ENCODE results near the gene ZFAND5.

The ZFAND5 gene

DNA sequence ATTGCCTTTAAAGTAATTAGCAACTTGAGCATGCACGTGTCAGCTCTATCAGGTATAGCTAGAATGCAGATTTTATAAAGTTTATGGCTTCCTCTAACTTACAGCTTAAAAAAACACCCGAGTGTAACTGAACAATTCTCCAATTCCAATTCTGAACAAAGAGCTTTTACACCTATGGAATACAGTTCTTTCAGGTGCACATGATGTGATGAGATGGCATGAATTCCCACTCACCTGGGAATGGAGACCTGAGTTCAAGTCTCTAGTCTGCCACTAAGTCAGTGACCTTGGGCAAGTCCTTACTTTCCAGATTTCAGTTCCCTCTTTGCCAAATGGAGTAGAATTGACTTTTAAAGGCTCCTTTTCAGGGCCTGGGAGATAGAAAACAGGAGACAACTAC is 1.8 kb downstream of the ZFAND5 start:
- DNase-seq (ENCODE audit: low spot score) = peak; percentile 58

DNA sequence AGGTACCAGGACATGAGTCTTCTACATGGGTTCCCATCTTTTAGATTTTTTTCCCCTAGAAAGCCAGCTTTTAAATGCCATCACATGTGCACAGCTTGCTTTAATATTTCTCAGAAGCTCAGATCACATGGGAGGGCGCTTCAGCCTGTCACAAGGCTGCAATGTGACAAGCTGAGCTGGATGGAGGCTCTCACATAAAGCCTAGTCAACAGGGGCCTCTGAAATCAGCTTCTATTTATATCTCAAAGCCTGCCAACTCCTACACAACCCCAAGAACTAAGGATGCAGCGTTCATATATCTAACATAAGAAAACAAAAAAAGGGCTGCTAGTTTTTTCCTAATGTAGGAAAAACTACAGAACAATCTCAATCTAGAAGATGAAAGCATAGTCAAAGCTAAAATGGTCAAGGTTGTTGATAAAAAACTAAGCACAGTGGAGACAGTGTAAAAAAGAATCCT is 2.3 kb downstream of the ZFAND5 start:
- peak; percentile 98 for DNase-seq (ENCODE audit: low spot score)

DNA sequence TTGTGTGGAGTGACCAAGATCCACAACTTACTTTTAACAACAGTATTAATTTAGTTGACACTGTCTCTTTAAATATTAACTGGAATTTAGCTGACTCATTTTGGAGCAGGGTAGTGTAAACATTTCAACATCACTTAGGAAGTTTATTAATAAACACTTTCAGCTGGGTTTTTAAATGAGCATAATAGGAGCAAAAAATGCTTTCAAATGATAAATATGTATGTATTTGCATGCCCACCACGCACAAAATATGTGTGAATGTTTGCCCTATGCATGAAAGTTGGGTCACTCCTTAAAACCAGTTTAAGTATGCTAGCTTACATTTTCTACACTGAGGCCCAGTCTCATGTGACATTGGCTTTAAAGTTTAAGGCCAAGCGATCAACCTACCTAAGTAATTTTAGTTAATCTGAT is 2.9 kb downstream of the ZFAND5 start:
- peak; percentile 65 for DNase-seq (ENCODE audit: low spot score)

DNA sequence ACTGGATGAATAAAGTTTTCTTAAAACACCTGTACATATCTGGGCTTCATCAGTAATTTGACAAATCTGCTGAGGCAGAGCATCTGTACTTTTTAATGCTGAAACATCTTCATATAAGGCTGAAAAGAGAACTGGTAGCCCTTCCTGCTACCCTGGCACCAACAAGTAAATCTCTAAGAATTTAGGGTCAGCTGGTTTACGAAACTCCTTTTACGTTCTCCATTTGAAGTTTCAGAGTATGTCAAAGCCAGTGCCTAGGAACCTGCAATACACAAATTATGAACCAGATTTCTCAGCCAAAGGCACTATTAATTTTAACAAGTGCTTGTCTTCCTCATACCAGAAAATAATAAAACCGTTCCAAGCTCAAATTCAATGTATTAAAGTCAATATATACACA is 3.8 kb downstream of the ZFAND5 start:
- peak; percentile 42 for DNase-seq (ENCODE audit: low spot score)

DNA sequence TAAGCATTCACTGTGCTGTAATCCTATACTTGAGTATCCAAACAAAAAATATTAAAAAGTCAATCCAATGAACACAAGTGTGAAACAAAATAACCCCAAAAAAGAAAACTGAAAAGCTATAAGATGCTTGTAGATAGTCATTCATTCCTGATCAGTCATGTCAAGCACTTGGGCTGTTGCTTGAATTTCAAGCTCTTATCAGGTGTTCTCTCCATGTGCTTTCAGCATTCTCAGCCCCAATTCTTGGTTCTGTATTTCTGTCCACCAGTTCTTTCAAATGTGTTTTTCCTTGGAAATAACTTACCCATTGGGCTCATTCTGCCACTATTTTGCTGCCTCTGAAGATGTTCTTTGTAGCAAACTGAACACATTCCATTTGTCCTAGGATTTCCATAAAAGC is 4.7 kb downstream of the ZFAND5 start:
- peak; percentile 22 for DNase-seq (ENCODE audit: low spot score)

DNA sequence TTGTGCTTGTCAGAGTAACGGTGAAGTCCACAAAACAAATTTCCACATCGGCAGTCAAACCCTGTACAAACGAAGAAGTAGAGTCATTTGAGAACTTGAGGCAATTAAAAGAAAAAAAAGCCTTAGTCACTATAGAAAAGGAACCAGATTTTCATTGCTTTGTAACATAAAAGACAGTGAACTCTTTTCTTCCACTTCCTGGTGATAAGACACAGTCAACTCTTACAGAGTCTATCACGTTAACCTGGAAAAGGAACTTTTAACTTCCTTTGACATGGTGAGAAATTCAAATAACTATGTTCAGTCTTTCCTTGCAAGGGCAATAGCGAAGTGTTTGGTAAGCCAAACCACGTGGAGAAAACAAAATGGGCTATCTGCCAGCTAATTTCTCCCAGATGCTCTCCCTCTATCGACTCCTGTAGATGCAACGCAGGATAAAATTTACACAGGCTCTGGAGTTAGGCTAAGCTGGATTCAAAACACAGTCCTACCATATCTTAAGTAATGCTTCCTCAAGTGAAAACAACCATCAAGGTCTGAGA is 8.9 kb downstream of the ZFAND5 start:
- DNase-seq (ENCODE audit: low spot score) = peak; percentile 63

DNA sequence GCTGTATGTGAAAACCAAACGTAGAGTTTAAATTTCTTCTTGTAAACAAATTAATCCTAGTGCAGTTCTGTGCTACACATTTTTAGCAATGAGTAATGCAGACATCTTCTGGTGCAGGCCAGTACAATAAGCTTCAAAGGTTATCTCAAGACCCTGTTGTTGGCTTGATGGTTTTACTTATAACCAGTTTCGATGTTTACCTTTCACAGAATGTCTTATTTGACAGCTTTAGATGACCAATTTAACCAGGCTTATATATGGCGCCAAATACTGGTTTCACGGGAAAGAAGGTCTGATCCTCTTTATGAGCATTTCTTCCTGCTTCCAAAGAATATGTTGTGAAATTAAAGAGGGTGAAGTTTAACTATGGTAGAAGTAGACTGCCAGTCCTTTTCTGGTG is 9.9 kb downstream of the ZFAND5 start:
- DNase-seq (ENCODE audit: low spot score) = peak; percentile 47

DNA sequence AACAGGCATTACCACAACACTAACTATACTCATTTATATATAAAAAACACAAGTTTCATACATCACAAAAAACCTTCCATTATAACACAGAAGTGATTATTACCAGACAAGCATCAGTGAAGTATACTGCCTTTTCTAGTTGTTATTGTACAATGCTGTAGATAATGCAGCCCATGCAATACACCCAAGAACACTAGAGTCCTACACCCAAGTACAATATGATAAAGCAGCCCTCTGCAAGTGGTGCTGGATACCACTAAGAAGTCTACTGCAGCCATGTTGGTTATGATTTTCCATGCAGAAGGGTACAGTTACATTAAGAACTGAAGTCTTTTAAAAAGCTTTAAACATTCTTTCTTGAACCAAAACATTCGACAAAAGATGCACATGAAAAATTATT is 10.3 kb downstream of the ZFAND5 start:
- peak; percentile 35 for DNase-seq (ENCODE audit: low spot score)

DNA sequence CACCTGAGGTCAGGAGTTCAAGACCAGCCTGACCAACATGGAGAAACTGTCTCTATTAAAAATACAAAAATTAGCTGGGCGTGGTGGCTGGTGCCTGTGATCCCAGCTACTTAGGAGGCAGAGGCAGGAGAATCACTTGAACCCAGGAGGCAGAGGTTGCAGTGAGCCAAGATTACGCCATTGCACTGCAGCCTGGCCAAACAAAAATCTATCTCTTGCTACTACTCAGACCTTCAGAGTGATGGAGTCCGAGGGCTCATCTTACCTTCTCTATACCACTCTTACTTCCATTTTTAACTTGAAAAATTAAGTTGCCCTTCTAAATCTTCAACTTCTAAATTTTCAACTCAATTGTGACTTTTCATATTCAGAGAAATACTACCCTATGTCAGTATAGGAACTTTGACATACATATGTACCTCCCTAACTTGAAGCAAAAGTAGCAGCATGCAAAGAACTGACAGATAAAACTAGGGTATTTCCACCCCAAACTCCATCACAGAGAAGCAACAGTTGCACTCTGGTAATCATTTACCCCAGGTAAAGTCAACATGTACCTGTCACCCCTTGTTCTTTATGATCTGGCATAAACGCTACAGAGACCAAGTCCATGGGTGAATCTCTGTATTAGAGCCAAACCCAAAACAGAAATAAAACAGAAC is 11.4 kb downstream of the ZFAND5 start:
- no peak for DNase-seq (ENCODE audit: low spot score)

DNA sequence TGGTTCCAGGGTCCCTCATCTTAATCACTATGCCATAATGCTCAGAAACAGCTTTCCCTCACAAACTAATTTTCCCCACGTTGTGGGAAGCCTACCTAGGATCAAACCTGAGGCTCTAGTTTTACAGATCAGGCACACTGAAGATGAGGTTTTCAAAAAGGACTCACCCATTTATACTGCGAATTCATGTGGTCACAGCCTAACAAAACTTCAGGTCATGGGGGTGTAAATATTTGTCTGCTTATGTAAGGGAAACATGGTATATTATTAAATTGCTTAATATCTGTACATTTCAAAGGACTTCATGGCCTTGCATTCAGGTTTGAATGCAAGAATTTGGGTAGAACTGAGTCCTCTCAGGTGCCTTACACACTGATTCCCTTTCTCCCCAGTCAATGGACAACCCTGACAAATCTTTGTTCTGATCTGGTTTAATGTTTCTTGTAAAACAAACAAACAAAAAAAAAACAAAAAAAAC is 12.1 kb downstream of the ZFAND5 start:
- no peak for DNase-seq (ENCODE audit: low spot score)

DNA sequence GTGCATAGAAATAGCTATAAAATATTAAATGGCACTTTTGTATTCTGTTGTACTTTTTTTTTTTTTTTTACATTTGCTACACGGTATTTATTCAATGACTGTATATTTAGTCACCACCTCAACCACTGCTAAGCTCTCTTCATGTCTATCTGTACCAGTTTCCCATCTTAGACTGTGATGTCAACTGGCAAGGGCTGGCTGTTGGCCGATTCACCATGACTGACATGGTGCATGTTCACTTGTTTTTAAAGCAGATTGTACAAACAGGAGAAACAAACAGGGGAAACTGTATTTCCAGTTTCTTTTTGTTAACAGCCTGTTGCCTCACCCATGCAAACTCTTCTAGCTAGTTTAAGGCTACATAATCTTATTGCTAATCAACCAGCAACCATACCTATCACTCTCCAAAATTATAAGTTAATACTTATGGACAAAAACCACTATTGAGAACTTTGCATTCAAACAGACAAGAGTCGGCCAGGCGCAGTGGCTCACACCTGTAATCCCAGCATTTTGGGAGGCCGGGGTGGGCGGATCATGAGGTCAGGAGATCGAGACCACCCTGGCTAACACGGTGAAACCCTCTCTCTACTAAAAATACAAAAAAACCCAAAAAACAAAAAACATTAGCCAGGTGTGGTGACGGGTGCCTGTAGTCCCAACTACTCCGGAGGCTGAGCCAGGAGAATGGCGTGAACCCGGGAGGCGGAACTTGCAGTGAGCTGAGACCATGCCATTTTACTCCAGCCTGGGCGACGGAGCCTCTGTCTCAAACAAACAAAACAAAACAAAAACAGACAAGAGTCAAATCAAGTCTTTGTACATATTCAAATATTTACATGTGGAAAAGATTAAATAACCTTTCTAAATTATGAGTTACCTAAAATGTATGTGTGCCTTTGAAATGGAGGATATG is 13.2 kb downstream of the ZFAND5 start:
- DNase-seq (ENCODE audit: low spot score) = no peak

DNA sequence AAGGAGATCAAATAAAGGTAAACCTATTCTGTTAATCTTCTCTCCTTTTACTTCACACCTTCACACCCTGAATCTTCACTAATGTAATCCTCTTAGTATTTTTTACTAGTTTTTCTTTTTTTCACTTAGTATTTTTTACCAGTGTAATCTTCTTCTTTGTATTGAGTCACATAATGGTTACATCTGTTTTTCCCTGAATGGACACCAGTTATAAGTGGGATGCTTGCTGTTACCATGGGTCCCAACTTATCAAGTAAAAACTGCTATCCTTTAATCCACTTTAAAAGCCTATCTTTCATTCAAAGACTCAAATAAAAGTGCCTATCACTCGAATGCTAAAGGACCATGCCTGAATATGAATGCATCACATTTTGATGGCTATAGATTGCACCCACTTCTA is 15.1 kb downstream of the ZFAND5 start:
- no peak for DNase-seq (ENCODE audit: low spot score)

DNA sequence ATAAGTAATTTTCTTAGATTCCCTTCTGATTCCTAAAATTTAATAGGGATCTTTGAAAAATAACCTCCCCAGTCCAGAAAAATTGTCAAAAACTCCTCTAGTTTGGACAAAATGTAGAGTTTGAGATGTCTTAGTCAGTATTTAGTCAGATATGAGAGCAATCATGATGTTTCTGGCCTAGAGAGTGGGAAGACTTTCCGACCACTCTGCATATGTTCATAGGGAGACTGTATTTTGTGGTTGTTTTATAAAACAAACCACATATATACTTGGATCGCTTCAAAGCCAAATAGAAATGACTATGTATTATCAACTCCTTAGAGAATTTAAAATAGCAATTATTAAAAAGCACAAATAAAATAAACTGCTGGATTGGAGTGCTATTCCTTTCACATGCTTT is 15.8 kb downstream of the ZFAND5 start:
- DNase-seq (ENCODE audit: low spot score) = no peak

DNA sequence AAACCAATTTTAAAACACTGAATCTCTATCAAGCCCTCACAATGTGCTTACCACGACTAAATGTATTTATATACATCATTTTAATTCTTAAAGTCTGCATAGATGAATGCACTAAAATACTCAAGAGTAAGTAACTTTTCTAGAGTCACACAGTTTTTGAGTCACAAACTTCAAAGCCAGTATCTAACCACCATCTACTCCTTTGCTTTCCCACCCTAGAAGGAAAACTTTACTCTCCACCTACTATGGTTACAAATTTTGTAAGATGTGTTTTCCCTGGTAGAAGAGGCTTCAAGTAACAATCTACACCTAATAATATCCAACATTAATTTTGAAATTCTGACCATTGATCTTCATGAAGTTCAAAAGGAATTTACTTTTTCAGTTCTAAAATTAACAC is 18.7 kb downstream of the ZFAND5 start:
- DNase-seq (ENCODE audit: low spot score) = no peak

DNA sequence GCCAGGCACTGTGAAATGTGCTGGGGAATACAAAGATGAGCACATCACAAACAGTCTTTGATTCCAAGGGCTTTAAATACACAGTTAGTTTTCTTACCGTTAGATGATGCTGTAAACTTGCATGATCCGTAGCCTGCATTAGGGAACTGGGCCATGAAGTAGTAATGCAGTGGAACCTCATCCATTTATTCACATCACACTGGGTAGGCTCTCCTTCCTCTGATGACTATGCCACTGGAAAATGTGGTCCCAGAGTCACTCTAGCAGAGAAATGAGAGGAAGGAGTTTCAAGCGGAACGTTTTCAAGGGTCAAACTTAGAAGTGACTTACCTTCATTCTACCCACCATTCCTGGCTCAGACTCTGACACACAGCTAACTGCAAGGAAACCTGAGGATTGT is 26.4 kb downstream of the ZFAND5 start:
- DNase-seq (ENCODE audit: low spot score) = no peak

DNA sequence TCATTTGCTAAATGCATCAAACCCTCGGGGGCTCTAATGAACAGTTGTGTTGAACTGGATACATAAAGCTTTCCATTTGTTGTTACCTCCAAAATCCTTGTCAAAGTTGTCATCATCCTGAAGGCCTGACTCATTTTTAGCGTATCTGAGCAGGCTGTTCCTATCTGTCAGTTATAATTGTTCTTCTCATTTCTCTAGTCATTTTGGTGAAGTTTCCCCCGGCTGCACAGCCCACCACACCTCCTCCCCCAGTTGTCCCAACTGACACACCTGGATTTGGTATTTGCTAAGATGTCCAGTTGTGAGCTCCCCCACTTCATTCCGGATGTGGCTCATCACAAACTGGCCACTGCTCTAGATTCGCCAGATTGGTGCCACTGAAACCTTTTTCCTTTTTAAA is 27.7 kb downstream of the ZFAND5 start:
- DNase-seq (ENCODE audit: low spot score) = no peak

DNA sequence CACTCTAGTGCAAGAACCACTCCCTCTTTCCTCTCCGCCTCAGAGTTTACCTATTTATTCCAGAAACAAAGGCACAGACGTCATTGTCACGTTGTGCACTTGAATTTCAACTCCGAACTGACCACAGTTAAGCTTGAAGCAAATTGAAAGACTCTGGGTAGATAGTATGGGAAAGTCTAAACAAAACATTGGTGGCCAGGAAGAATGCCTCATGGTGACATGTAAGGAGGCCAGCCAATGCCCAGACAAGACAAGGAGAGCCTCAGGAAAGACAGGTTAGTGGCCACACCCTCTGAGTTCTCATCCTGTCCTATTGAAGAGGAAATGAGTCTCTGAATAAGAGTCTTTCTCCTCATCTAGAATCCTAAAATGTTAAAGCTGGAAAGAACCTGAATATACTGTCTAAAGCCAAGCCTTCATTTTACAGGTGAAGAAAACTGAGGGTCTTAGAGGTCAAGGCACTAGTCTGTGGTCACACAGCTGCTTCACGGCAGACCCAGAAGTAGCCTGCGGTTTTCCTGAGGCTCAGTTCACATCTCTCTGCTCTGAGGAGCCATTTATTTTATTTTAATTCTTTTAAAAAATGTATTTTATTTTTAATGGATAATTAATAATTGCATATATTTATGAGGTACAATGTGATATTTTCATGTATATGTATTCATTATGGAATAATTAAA is 30.2 kb downstream of the ZFAND5 start:
- no peak for DNase-seq (ENCODE audit: low spot score)

DNA sequence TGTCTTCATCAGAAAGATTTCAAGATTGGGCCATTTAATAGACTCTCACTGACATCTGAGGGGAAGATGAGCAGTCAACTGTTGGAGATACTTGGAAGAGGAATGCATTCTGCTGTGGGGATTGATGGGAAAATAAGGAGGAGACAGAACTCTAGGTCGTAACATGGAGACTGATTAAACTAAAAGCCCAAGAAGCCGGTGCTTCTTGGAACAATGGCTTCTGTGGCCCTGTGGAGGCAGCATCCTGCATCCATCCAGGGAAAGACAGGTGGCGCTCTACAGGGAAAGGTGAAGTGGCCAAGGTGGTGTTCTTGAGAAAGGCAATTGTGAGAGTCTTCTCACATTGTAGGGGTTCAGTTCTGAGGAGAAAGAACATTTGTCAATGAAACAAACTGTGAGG is 31.3 kb downstream of the ZFAND5 start:
- no peak for DNase-seq (ENCODE audit: low spot score)

DNA sequence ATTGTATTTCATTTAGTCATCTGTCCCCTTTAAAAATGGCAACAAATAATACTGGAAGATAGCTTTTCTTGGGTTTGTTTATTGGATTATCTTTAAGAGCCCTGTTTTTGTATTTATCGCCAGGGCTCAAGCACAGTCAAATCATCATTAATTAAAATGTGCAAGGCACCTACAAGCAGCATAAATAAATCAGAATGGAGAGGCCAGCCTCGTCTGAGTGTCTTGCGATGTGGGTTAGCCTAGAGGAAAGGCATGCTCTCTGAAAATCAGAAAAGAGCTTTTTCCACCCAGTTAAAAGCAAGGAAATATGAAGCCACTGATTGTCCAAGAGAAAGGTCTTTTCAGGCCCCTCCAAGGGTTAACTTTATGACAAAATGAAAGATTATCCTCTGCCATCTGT is 31.8 kb downstream of the ZFAND5 start:
- no peak for DNase-seq (ENCODE audit: low spot score)

DNA sequence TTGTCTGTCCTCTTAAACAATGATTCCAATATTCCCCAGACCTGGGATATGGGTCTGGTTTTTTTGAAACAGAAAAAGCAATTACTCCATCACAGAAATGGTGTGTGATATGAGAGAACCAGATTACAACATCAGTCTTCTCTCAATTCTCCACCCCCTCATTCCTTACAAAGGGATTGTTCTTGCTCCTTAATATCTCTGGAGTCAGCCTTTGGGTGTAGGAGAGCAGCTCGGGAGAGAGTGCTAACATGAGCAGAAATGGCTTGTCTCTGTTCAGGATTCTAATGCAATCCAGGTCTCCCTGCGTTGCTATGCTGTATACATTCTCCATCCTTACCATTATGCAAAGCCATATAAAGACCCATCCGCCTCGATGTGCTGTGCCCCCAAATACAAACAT is 32.7 kb downstream of the ZFAND5 start:
- no peak for DNase-seq (ENCODE audit: low spot score)

DNA sequence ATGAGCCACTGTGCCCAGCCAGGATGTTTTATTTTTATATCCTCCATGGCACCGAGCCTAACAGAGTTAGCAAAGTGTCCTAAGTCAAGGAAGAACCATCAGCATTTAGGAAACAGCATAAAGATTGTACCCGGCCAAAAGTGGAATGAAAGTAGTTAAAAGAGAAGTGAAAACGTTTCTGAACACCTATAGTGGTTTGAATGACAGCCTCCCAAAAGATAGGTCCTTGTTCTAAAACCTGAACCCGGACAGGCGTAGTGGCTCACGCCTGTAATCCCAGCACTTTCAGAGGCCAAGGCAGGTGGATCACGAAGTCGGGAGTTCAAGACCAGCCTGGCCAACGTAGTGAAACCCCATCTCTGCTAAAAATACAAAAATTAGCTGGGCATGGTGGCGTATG is 37.4 kb downstream of the ZFAND5 start:
- no peak for DNase-seq (ENCODE audit: low spot score)

DNA sequence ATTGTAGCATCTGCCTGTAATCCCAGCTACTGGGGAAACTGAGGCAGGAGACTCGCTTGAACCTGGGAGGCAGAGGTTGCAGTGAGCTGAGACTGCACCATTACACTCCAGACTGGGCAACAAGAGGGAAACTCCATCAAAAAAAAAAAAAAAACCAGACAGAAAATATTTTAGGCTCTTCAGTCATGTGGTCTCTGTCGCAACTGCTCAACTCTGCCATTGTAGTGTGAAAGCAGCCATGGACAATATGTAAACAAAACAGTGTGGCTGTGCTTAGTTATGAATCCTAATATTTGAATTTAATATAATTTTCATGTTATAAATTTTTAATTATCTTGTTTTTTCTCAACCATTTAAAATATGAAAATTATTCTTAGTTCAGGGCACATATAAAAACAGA is 38.4 kb downstream of the ZFAND5 start:
- no peak for DNase-seq (ENCODE audit: low spot score)

Measured in globus pallidus (tissue), 1 donor.